ENCODE data around the gene DXO. TPM values are rescaled to one million over a fixed set of nuclear protein-coding genes. Genes with fewer than 3 reads are reported as not detected.
A peak's percentile ranks its signal among the peaks of the same experiment; 100 is the strongest.

Gene DXO
- total and polyA plus RNA-seq, 2 of the 13 experiments (the other 11 are each of a cell fraction or from before 2014, with no cell fraction given) = 18.6 to 26.2 TPM

- TF ChIP-seq AHDC1 (CRISPR knock-in tag; IDR thresholded peaks at IDR 0.05; ENCODE audit: borderline replicate concordance) (peak; percentile 52; the same call in 1 of the 2 replicates), ZNF589 (CRISPR knock-in tag; conservative IDR thresholded peaks at IDR 0.05) (peak; percentile 96), ZNF609 (CRISPR knock-in tag; IDR thresholded peaks at IDR 0.05; ENCODE audit: borderline replicate concordance) (no peak), TMF1 (CRISPR knock-in tag; IDR thresholded peaks at IDR 0.05; ENCODE audit: low read depth) (peak; percentile 19; the same call in 1 of the 2 replicates), RFX3 (CRISPR knock-in tag; IDR thresholded peaks at IDR 0.05) (peak; percentile 96), SPEN (CRISPR knock-in tag; IDR thresholded peaks at IDR 0.05; ENCODE audit: low read depth) (peak; percentile 93), GFI1 (CRISPR knock-in tag; IDR thresholded peaks at IDR 0.05; ENCODE audit: borderline replicate concordance) (no peak), NR2C2 (CRISPR knock-in tag; IDR thresholded peaks at IDR 0.05; ENCODE audit: borderline replicate concordance) (peak; percentile 94), ATF1 (CRISPR knock-in tag; IDR thresholded peaks at IDR 0.05) (peak; percentile 100), ZNF766 (CRISPR knock-in tag; IDR thresholded peaks at IDR 0.05; ENCODE audit: borderline replicate concordance) (peak; percentile 68; the same call in 1 of the 2 replicates), ZFYVE20 (CRISPR knock-in tag; IDR thresholded peaks at IDR 0.05; ENCODE audit: borderline replicate concordance, low read depth) (peak; percentile 77; the same call in 1 of the 2 replicates), ZNF292 (CRISPR knock-in tag; IDR thresholded peaks at IDR 0.05; ENCODE audit: borderline replicate concordance, low read depth) (no peak; the same call in 1 of the 2 replicates), SMARCC2 (IDR thresholded peaks at IDR 0.05) (peak; percentile 85; the same call in 1 of the 2 replicates), IRX3 (CRISPR knock-in tag; IDR thresholded peaks at IDR 0.05; ENCODE audit: borderline replicate concordance, low read depth) (peak; percentile 26; the same call in 1 of the 2 replicates), SP2 (CRISPR knock-in tag; IDR thresholded peaks at IDR 0.05) (peak; percentile 81), THAP7 (CRISPR knock-in tag; IDR thresholded peaks at IDR 0.05) (no peak), SP4 (CRISPR knock-in tag; IDR thresholded peaks at IDR 0.05) (peak; percentile 83), SAFB2 (CRISPR knock-in tag; IDR thresholded peaks at IDR 0.05; ENCODE audit: borderline replicate concordance, low read depth) (peak; percentile 9; the same call in 1 of the 2 replicates)
Measured at GRCh38 chr6:31971993-31972708, at the start of gene DXO (continued).

Data from HepG2 (cell line).